ENCODE measurements around the gene NRGN.

GRCh38 chr11:124793466-124794278 is 53.9 kb downstream of the NRGN start:
- peak in 4 of 5 experiments; percentile 14 to 51 (median 40) for TF ChIP-seq CTCF (IDR thresholded peaks at IDR 0.05)
- TF ChIP-seq POLR2A (IDR thresholded peaks at IDR 0.05), result no peak
- TF ChIP-seq EP300 (IDR thresholded peaks at IDR 0.05), result no peak

All from tibial nerve (tissue), 4 donors.